Raji (cell line): ENCODE measurements around the gene HAO1.

Experiments
- POLR2A ChIP-seq: IDR thresholded peaks from 2 replicates; pipeline ENCODE4 v1.6.1; 2011; ENCODE audit warnings: low read depth, low read length, control low read depth; ENCODE audit not compliant: insufficient read depth

The HAO1 gene

DNA sequence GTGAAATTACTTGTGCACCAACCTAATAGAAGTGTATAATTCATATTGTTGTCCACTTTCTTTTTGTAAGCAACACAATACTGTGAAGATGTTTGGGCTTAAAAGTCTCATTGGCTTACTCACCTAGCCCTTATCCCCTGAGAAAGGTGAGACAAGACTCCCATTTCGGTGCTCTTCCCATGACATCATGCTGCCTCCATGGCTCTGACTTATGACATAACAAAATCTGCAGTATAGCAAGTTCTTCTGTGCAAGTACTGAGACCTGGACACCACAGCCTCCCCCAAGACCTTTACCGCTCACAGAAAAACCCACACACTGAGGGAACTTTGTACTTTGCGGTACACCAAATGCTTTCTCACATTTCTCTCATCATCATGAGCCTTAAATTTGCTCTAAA is 50.5 kb downstream of the HAO1 start:
- no peak for TF ChIP-seq POLR2A

DNA sequence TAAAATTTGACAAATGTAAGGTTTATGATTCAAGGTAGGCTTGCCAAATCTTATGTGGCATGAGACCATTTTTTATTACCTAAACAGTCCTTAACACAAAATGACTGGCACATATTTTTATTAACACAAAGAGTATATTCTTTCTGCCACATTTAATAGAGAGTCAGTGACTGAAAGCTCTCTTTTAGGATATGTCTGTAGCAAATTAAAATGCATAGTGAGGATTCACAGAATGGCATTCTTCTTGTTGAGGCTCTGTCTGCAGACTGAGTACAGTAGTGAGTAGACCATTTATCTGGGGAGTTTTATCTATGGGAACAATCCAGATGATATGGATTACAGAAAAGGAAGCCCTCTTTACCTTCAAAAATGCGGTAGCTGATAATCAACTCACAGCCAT is 56.5 kb downstream of the HAO1 start:
- TF ChIP-seq POLR2A: no peak

- TF ChIP-seq POLR2A: no peak
Measured at GRCh38 chr20:7883309-7883708, 56.9 kb downstream of the HAO1 start.

- no peak for TF ChIP-seq POLR2A
Measured at GRCh38 chr20:7882076-7882475, 58.2 kb downstream of the HAO1 start.

DNA sequence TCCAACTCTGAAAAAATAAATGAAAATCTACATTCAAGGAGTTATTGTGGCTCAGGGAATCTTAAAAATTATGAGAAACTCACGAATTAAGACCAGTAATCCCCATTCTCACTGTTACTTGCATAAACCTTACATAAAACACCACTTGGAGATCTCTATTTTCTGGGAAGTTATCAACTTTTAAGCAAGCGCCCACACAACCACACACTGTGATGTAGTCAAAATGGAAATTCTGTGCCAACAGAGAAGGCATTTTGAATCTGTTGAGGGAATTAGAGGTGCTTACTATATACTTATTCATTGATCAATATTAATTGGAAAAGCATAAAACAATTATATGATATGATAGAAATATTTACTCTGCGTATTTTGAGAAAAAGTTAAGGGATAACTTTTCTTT is 58.7 kb downstream of the HAO1 start:
- no peak for TF ChIP-seq POLR2A

GRCh38 chr20:7879883-7880282 is 60.4 kb downstream of the HAO1 start:
- no peak for TF ChIP-seq POLR2A

- no peak for TF ChIP-seq POLR2A
Measured at GRCh38 chr20:7868108-7868507, 72.2 kb downstream of the HAO1 start.

DNA sequence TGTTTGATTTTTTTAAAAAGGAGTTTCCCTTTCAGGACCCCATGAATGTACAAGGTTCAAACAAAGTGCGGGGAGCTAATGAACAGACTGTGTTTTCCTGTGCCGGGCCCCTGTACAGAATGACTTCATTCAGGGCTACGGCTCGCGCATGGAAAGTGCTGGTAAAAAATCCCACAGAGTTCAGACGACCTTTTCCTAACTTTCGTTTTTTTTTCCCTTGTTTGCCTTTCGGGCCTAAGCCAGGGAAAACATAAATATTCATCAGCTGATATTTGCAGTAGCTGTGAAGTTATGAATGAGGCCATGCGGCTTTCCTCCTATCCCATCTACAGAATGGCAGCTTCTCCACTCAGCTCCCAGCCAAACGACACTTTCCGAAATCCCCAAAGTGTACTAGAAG is 74.0 kb downstream of the HAO1 start:
- TF ChIP-seq POLR2A: no peak

GRCh38 chr20:7859356-7859802 is 80.9 kb downstream of the HAO1 start:
- no peak for TF ChIP-seq POLR2A

DNA sequence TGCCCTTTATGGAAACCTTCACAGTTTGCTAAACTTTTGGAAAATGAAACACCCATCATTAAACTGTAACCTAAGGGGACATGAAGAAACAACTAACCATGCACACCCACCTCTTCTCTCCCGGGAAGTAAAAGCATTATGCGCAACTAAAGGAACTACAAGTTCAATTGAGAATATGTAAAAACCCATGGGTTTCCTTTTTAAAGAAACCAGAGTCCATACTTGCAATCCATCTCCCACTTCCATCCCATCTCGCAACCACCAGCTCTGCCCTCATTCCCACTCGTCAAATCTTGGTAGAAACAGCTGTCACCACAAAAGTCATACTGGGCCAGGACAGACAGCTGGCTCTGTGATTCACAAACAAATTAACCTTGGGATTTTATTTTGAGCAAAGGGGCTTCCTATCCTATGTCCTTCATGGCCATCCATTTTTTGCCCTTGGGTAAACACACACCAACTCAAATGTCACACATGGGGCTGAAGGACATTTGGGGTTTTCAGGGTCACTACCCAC is 81.5 kb downstream of the HAO1 start:
- no peak for TF ChIP-seq POLR2A

- TF ChIP-seq POLR2A: no peak
Measured at GRCh38 chr20:7856756-7857155, 83.5 kb downstream of the HAO1 start.

DNA sequence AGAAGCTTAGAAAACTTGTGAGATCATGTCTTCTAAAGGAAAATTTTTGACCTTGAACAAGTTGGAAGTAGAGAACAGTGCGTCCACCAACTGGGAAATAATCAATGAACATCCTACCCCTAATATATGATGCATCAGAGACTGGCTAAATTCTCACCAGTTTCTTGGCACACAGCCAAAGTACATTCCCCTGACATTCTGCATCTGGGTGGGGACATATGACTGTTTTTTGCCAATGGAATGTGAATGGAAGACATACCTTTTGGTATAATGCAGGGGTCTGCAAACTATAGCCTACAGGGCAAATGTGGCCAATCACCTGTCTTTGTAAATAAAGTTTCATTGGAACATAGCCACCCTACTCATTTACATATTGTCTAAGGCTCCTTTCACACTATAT is 84.7 kb downstream of the HAO1 start:
- TF ChIP-seq POLR2A: no peak

DNA sequence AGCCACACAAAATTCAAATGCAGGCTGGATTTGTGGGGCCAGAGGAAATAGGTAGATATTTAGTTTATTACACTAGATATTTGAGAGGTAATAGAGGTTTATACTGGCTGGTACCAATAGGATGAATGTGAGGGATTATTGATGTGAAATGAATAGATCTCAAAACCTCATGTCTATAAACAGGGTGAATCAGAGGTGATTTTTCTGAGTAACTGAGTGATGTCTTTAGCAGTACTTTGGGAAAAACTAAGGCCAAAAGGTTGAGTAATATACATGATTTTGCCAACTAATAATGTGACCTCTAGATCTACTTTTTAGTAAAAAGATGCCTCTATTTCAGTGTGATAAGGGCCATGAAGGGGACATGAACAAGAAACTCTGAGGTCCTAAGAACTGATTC is 86.8 kb downstream of the HAO1 start:
- TF ChIP-seq POLR2A: no peak

- TF ChIP-seq POLR2A: no peak
Measured at GRCh38 chr20:7850775-7851490, 89.3 kb downstream of the HAO1 start.

DNA sequence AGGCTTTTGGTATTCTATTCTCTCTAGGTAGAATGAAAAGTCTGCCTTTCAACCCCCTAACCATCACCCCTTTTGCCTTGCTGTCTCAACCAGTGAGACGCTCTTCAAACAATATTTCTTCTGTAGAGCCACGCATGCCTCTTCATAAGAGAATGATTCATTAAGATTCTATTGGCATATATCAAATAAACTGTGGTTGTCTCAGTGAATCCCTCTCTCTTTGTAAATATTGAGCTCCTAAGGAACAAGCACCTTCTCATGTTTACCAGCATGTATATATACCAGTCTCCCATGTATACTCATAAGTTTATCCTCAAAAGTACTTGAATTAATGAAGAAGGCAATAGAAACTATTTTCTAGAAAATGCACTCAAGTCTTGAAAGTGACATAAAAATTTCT is 90.6 kb downstream of the HAO1 start:
- no peak for TF ChIP-seq POLR2A

DNA sequence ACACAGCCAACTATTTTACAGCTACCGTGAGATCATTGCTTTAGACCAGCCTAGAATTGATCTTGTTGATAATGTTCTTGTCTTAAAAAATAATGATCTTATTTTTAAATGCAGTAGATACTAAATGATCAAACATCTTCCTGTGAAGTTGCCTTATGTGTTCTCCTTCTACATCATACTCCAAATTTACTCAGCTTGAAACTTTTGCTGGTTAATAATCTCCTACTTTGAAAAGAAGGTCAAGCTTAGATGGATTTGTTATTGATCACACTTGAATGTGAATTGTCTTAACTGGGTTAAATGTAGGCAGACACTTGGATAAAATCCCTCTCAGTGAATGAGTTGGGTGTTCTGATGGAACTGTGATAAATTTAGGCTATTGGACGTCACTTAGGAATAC is 91.9 kb downstream of the HAO1 start:
- TF ChIP-seq POLR2A: no peak

DNA sequence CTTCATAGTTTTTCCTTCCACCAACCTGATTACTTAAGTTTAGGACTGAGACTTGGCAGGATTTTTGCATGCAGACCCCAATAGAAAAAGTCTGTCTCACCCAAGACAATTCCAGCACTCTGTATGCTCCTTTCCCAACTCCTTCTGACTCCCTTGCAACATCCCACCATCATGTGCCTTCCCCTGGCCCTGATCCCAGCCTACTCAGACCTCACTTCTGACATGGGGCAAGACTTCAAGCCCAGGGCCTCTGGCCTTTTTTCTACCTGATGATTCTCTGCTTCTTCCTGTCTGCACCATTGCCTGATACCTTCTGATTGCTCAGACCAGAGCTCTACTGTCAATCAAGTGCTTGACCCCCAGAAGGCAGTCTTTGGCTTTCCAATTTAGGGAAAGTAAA is 96.6 kb downstream of the HAO1 start:
- no peak for TF ChIP-seq POLR2A
